Smooth muscle cell (in vitro differentiated cells): Measurements from ENCODE around the gene RPA1. TPM values are rescaled to one million over a fixed set of nuclear protein-coding genes. Genes with fewer than 3 reads are reported as not detected.

Experiments
- DNase-seq: peaks from one replicate; lab custom pipeline; 2025; ENCODE audit not compliant: unreplicated experiment; lab: John Stamatoyannopoulos, UW
- H2AFZ ChIP-seq: fragments of 200-600 bp; sonication (generic); 2 replicates; pipeline ENCODE4 v1.6.0; 2016; ENCODE audit warnings: antibody characterized with exemption, low read depth, mild to moderate bottlenecking
- H3F3A ChIP-seq: fragments of 200-600 bp; sonication (generic); 2 replicates; pipeline ENCODE4 v1.6.0; 2017; ENCODE audit warnings: antibody characterized with exemption, low read depth
- H3K27ac ChIP-seq: fragments of 200-600 bp; sonication (generic); 2 replicates; pipeline ENCODE4 v1.5.1; 2016; ENCODE audit warnings: low read depth, mild to moderate bottlenecking
- H3K27me3 ChIP-seq: fragments of 200-600 bp; sonication (generic); 2 replicates; pipeline ENCODE4 v1.6.1; 2016; ENCODE audit warnings: low read depth, mild to moderate bottlenecking
- H3K36me3 ChIP-seq: fragments of 200-600 bp; sonication (generic); 2 replicates; pipeline ENCODE4 v1.5.1; 2016; ENCODE audit warnings: low read depth
- H3K4me1 ChIP-seq: fragments of 200-600 bp; sonication (generic); 2 replicates; pipeline ENCODE4 v1.5.1; 2016; ENCODE audit warnings: low read depth
- H3K4me2 ChIP-seq: fragments of 200-600 bp; sonication (generic); 2 replicates; pipeline ENCODE4 v1.6.0; 2016; ENCODE audit warnings: mild to moderate bottlenecking
- H3K4me3 ChIP-seq: fragments of 200-600 bp; sonication (generic); 2 replicates; pipeline ENCODE4 v1.5.1; 2016; ENCODE audit warnings: mild to moderate bottlenecking
- H3K79me2 ChIP-seq: fragments of 200-600 bp; sonication (generic); 2 replicates; pipeline ENCODE4 v1.6.0; 2016; ENCODE audit warnings: low read depth, mild to moderate bottlenecking
- H3K9ac ChIP-seq: fragments of 200-600 bp; sonication (generic); 2 replicates; pipeline ENCODE4 v1.6.0; 2016; ENCODE audit warnings: low read depth
- H3K9me3 ChIP-seq: fragments of 200-600 bp; sonication (generic); replicated peaks from 2 replicates; pipeline ENCODE4 v1.5.1; 2016; ENCODE audit warnings: low read depth
- H4K20me1 ChIP-seq: fragments of 200-600 bp; sonication (generic); 2 replicates; pipeline ENCODE4 v1.6.0; 2016; ENCODE audit warnings: low read depth
- CTCF ChIP-seq: fragments of 200-600 bp; sonication (generic); IDR thresholded peaks from 2 replicates; pipeline ENCODE4 v1.5.1; 2017; ENCODE audit warnings: borderline replicate concordance, mild to moderate bottlenecking, antibody characterized with exemption; ENCODE audit not compliant: insufficient read depth, poor library complexity, severe bottlenecking
- WGBS: methylation state at CpG from one replicate; pipeline ENCODE4 v1.1.7; 2016; ENCODE audit warnings: low lambda C conversion rate; 5-methylcytosine and 5-hydroxymethylcytosine counted together
- polyA plus RNA-seq: library from polyadenylated mRNA; unstranded; fragments of >200 nt; fragmentation: Nextera tagmentation; extraction: Ambion mirVana; gene quantifications from 2 replicates; pipeline ENCODE4 v1.2.1, GENCODE V29; 2016
- total RNA-seq: library from RNA; depleted of rRNA; stranded (reverse); fragments of >200 nt; gene quantifications from 2 replicates; pipeline ENCODE4 v1.2.3, GENCODE V29; 2014

Gene RPA1
- total and polyA plus RNA-seq, 2 experiments from 2014 or later: 29.6 to 46.3 TPM

- DNase-seq: no peak
- Histone ChIP-seq H3K27ac (no peak overlapping the region), H3K4me2 (no peak overlapping the region), H3K4me3 (no peak overlapping the region), H2AFZ (no peak overlapping the region), H3K36me3 (no peaks in the 10 kb centered on the region), H3K4me1 (peaks cover 7% of the 10 kb centered on the region), H3K9ac (no peak overlapping the region), H3F3A (no peaks in the 10 kb centered on the region), H3K27me3 (no peaks in the 10 kb centered on the region), H3K9me3 (no peaks in the 10 kb centered on the region), H4K20me1 (peaks cover 7% of the 10 kb centered on the region), H3K79me2 (peaks cover 67% of the 10 kb centered on the region)
- WGBS: 98% methylated on average over 12 of the region's 12 CpGs
- TF ChIP-seq CTCF: no peak
Measured at GRCh38 chr17:1834380-1835149, 4.8 kb downstream of the RPA1 start.

DNA sequence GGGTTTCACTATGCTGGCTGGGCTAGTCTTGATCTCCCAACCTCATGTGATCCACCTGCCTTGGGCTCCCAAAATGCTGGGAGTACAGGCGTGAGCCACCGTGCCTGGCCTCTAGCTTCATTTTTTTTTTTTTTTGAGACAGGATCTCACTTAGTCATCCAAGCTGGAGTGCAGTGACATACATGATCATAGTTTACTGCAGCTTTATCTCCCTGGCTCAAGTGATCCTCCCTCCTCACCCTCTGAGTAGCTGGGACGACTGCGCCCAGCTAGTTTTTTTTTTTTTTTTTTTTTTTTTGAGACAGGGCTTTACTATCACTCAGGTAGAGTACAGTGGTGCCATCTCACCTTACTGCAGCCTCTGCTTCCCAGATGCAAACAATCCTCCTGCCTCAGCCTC, 9.7 kb downstream of the RPA1 start:
- WGBS: 82% methylated on average over 4 of the region's 4 CpGs
- Histone ChIP-seq H3K9ac (no peak overlapping the region), H3K4me2 (no peak overlapping the region), H3K36me3 (peaks cover 6% of the 10 kb centered on the region), H3F3A (no peaks in the 10 kb centered on the region), H3K9me3 (no peaks in the 10 kb centered on the region), H3K4me1 (no peaks in the 10 kb centered on the region), H3K4me3 (no peak overlapping the region), H3K79me2 (peaks cover 37% of the 10 kb centered on the region), H3K27me3 (no peaks in the 10 kb centered on the region), H2AFZ (no peak overlapping the region), H3K27ac (no peak overlapping the region), H4K20me1 (peaks cover 10% of the 10 kb centered on the region)
- DNase-seq: no peak
- no peak for TF ChIP-seq CTCF

- Histone ChIP-seq H3K79me2 (peaks cover 11% of the 10 kb centered on the region), H3K4me3 (no peak overlapping the region), H3K4me2 (no peak overlapping the region), H3K27me3 (no peaks in the 10 kb centered on the region), H3K9ac (no peak overlapping the region), H4K20me1 (peaks cover 10% of the 10 kb centered on the region), H3F3A (no peaks in the 10 kb centered on the region), H3K4me1 (no peaks in the 10 kb centered on the region), H2AFZ (no peak overlapping the region), H3K27ac (no peak overlapping the region), H3K9me3 (no peaks in the 10 kb centered on the region), H3K36me3 (peaks cover 10% of the 10 kb centered on the region)
- no peak for TF ChIP-seq CTCF
- no peak for DNase-seq
- 98% methylated on average over 9 of the region's 9 CpGs for WGBS
Measured at GRCh38 chr17:1843947-1844346, 14.1 kb downstream of the RPA1 start.

DNA sequence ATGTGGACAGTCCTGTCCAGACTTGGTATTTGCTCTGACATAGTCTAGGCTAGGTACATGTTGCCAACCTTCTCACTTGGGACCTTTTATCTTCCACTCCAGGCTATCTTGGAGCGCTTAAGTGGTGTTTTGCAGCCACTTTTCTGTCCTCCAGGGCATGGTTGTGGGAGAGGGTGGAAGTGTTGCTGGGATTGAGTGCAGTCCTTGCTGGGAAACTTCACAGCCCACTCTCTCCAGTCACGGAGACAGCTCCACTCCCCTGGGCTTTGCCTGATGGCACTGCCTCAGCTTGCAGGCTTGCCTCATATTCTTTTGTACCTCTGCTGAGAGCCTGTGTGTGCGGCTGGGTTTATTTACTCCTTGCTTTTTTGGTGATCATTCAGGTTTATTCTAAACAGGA, 17.4 kb downstream of the RPA1 start:
- H3K4me2 ChIP-seq: no peak overlapping the region
- no peak overlapping the region for H3K4me3 ChIP-seq
- no peaks in the 10 kb centered on the region for H3F3A ChIP-seq
- H3K4me1 ChIP-seq: no peaks in the 10 kb centered on the region
- 80% methylated on average over 3 of the region's 3 CpGs for WGBS
- DNase-seq: no peak
- H3K36me3 ChIP-seq: peaks cover 10% of the 10 kb centered on the region
- no peaks in the 10 kb centered on the region for H3K79me2 ChIP-seq
- H3K9ac ChIP-seq: no peak overlapping the region
- H2AFZ ChIP-seq: no peak overlapping the region
- no peak overlapping the region for H3K27ac ChIP-seq
- no peaks in the 10 kb centered on the region for H3K27me3 ChIP-seq
- H3K9me3 ChIP-seq: no peaks in the 10 kb centered on the region
- TF ChIP-seq CTCF: no peak
- H4K20me1 ChIP-seq: no peaks in the 10 kb centered on the region
